Prostate gland (tissue), 2 donors: ENCODE measurements around the gene NAIF1.

ENCODE experiments used
- POLR2AphosphoS5 ChIP-seq: sonication (generic); formaldehyde crosslinking; IDR thresholded peaks from one replicate; pipeline ENCODE4 v1.6.1; 2017; ENCODE audit warnings: antibody characterized with exemption
- TF ChIP-seq, protein P1 (sequence below), 4 experiments: fragments of 200-600 bp in 2 of 4; fragments of 450-650 bp in 2 of 4; sonication (generic) in 2 of 4; IDR thresholded peaks; 1 replicate in 3 of 4; 2 replicates in 1 of 4; pipeline ENCODE4 v1.5.1; 2016 to 2019; ENCODE audit warnings: antibody characterized with exemption in 4 of 4, mild to moderate bottlenecking in 2 of 4, moderate library complexity in 2 of 4

DNA sequence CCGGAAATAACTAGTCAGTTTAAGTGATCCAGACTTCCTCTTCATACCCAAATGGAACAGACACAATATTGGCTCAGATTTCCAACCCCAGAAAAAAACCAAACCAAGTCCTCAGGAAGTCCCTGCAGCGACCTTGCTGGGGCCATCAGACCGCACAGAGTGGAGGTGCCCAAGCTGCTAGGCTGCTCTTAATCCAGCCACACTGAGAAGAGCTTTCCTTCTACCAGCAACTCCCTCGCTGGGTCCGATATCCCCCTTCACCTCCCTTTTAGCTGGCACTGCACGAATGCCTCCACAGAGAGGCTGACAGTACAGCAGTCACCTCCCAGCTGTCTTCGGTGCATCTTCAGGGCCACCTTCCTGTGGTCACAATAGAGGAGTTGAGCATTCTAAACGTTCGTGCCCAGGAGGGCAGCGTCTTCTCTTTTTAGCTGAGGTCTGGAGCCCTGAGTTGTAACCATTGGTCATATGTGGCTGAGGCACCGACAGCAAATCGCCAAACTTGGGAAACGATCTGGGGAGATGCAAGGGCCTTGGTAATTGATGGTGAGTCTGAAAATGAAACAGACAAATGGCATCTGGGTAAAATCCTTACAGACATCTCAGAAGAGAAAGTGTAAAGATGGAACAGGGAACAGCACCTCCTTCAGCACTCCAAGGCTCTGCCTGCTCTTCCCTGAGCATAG, 5.7 kb downstream of the NAIF1 start:
- TF ChIP-seq POLR2AphosphoS5, result no peak
- TF ChIP-seq, protein P1, sequence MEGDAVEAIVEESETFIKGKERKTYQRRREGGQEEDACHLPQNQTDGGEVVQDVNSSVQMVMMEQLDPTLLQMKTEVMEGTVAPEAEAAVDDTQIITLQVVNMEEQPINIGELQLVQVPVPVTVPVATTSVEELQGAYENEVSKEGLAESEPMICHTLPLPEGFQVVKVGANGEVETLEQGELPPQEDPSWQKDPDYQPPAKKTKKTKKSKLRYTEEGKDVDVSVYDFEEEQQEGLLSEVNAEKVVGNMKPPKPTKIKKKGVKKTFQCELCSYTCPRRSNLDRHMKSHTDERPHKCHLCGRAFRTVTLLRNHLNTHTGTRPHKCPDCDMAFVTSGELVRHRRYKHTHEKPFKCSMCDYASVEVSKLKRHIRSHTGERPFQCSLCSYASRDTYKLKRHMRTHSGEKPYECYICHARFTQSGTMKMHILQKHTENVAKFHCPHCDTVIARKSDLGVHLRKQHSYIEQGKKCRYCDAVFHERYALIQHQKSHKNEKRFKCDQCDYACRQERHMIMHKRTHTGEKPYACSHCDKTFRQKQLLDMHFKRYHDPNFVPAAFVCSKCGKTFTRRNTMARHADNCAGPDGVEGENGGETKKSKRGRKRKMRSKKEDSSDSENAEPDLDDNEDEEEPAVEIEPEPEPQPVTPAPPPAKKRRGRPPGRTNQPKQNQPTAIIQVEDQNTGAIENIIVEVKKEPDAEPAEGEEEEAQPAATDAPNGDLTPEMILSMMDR (IDR thresholded peaks at IDR 0.05), result no peak
